Calu3 (cell line): ENCODE data around the gene TUBB2A. TPM values are rescaled to one million over a fixed set of nuclear protein-coding genes. Genes with fewer than 3 reads are reported as not detected.
"Not testable (repeated sequence)": the region's sequence is repeated elsewhere in the genome, so short reads cannot be mapped to it uniquely, and the experiment has no call there.

Source experiments
- BruUV-seq: library from RNA; stranded (reverse); fragments of 400-500 nt; replicated peaks from 2 replicates; lab custom pipeline; 2021; lab: Mats Ljungman, UMichigan
- CTCF ChIA-PET: fragments of 300-600 bp; sonication (Branson Sonifier 250); formaldehyde crosslinking; loops from one replicate; lab custom pipeline; 2022; ENCODE audit warnings: antibody characterized with exemption; lab: Charles Lee
- DNase-seq: peaks from one replicate; pipeline ENCODE4 v3.0.0; 2022
- H3K27ac Mint-ChIP-seq: one replicate; pipeline ENCODE4 v1.8.0; 2022; ENCODE audit warnings: mixed read lengths; ENCODE audit not compliant: unreplicated experiment
- H3K27me3 Mint-ChIP-seq: one replicate; pipeline ENCODE4 v1.8.0; 2022; ENCODE audit warnings: mixed read lengths; ENCODE audit not compliant: unreplicated experiment
- H3K36me3 Mint-ChIP-seq: one replicate; pipeline ENCODE4 v1.8.0; 2022; ENCODE audit warnings: mild to moderate bottlenecking, moderate library complexity, mixed read lengths; ENCODE audit not compliant: insufficient read depth, unreplicated experiment
- H3K4me1 Mint-ChIP-seq: one replicate; pipeline ENCODE4 v1.8.0; 2022; ENCODE audit warnings: mild to moderate bottlenecking, low read depth, mixed read lengths; ENCODE audit not compliant: unreplicated experiment
- H3K4me3 Mint-ChIP-seq: one replicate; pipeline ENCODE4 v1.8.0; 2022; ENCODE audit warnings: mild to moderate bottlenecking, low read depth, moderate library complexity, mixed read lengths; ENCODE audit not compliant: unreplicated experiment
- H3K9me3 Mint-ChIP-seq: one replicate; pipeline ENCODE4 v1.8.0; 2022; ENCODE audit warnings: low read depth, mixed read lengths; ENCODE audit not compliant: unreplicated experiment
- CTCF ChIP-seq: fragments of 200-600 bp; IDR thresholded peaks from one replicate; pipeline ENCODE4 v1.8.0; 2022; ENCODE audit warnings: antibody characterized with exemption; ENCODE audit not compliant: unreplicated experiment
- intact Hi-C: fragments of 100-400 bp; cut with micrococcal nuclease; formaldehyde crosslinking; loops from one replicate; pipeline ENCODE4 v1.10.0; 2022; ENCODE audit not compliant: unreplicated experiment
- total RNA-seq: library from RNA; stranded (reverse); gene quantifications from 2 replicates; pipeline ENCODE4 v1.2.3, GENCODE V29; 2022

The TUBB2A gene
- total RNA-seq, 1 experiment from 2014 or later: 17.6 TPM

GRCh38 chr6:3162565-3163247 is 5.4 kb upstream of the TUBB2A start:
- no peak for TF ChIP-seq CTCF
- Mint-ChIP-seq H3K36me3 (peaks cover 28% of the 10 kb centered on the region), H3K9me3 (no peaks in the 10 kb centered on the region), H3K27me3 (no peaks in the 10 kb centered on the region), H3K27ac (no peak overlapping the region), H3K4me3 (peak overlapping the region; percentile 69), H3K4me1 (peaks cover 18% of the 10 kb centered on the region)
- CTCF ChIA-PET: interaction anchor here (0.5 to 1.2 kb wide), 5 partner anchors 14 to 103 kb away, joined by 3 to 6 read pairs (median 4); no protein-coding TSS in a partner anchor
- DNase-seq: peak; percentile 68
- intact Hi-C loops: loop anchor here (5.0 kb wide), 1 partner anchor 45 kb away; no protein-coding TSS in a partner anchor
- TSS peak; percentile 48 for BruUV-seq

DNA sequence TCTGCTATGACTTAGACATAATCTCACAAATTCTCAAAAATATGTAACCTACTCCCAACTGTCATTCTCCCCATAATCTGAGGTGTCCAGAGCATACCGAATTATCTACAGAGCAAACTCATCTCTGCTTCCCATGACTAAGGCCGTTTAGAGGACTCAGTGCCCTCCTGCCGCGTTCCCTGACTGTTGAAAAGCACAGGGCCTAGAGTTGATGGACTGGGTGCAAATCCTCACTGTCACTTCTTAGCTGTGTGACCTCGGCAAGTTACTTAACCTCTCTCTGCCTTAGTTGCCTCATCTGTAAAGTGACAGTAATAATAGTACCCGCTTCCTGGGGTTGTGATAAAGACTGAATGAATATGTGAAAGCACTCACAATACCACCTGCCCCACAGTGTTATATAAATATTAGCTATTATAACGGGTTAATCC is 4.7 kb upstream of the TUBB2A start:
- CTCF ChIA-PET: interaction anchor here (0.5 to 1.2 kb wide), 5 partner anchors 15 to 102 kb away, joined by 3 to 6 read pairs (median 4); no protein-coding TSS in a partner anchor
- Mint-ChIP-seq H3K36me3 (peaks cover 31% of the 10 kb centered on the region), H3K9me3 (no peaks in the 10 kb centered on the region), H3K4me3 (peak overlapping the region; percentile 69), H3K27me3 (no peaks in the 10 kb centered on the region), H3K27ac (no peak overlapping the region), H3K4me1 (peaks cover 18% of the 10 kb centered on the region)
- intact Hi-C loops: loop anchor here (5.0 kb wide), 1 partner anchor 45 kb away; no protein-coding TSS in a partner anchor
- no peak for DNase-seq
- TF ChIP-seq CTCF: no peak
- BruUV-seq: no TSS peak

- DNase-seq: peak; percentile 48
- H3K4me1 Mint-ChIP-seq: peaks cover 18% of the 10 kb centered on the region
- peak overlapping the region; percentile 22 for H3K4me3 Mint-ChIP-seq
- H3K27ac Mint-ChIP-seq: peak overlapping the region; percentile 85
- TF ChIP-seq CTCF: no peak
- H3K36me3 Mint-ChIP-seq: peaks cover 42% of the 10 kb centered on the region
- CTCF ChIA-PET: no interaction called here
- H3K27me3 Mint-ChIP-seq: no peaks in the 10 kb centered on the region
- no peaks in the 10 kb centered on the region for H3K9me3 Mint-ChIP-seq
- intact Hi-C loops: loop anchor here (5.0 kb wide), 1 partner anchor 47 kb away; no protein-coding TSS in a partner anchor
- no TSS peak for BruUV-seq
Observed at GRCh38 chr6:3159805-3160781, 2.7 kb upstream of the TUBB2A start.

- intact Hi-C loops, BruUV-seq, H3K9me3 Mint-ChIP-seq, H3K27me3 Mint-ChIP-seq: not testable (repeated sequence)
- Mint-ChIP-seq H3K36me3 (peaks cover 33% of the 10 kb centered on the region), H3K27ac (peak overlapping the region; percentile 81), H3K4me3 (peak overlapping the region; percentile 68), H3K4me1 (peaks cover 10% of the 10 kb centered on the region)
- peak; percentile 21 for DNase-seq
- CTCF ChIA-PET: interaction anchor here (0.5 to 2.0 kb wide), 7 partner anchors 27 to 291 kb away, joined by 3 to 10 read pairs (median 5); no protein-coding TSS in a partner anchor
Observed at GRCh38 chr6:3156184-3157130, 887 bp downstream of the TUBB2A start.

DNA sequence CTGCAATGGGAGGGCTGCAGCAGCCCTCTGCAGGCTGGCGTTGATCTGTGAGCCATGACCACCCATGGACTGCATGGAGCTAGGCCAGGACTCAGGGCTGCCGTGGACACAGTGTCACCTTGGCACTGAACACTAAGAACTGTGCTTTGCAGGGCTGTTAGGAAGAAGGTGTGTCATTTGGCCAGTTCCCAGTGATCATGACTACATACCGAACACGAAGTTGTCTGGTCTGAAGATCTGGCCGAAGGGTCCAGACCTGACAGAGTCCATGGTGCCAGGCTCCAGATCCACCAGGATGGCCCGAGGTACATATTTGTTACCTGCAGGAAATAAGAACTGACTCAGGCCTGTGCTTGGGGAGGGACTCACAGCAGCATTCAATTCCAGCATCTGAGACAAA is 1.9 kb downstream of the TUBB2A start:
- H3K4me3 Mint-ChIP-seq, intact Hi-C loops, H3K27ac Mint-ChIP-seq, CTCF ChIA-PET, DNase-seq, BruUV-seq, H3K9me3 Mint-ChIP-seq, H3K4me1 Mint-ChIP-seq, H3K27me3 Mint-ChIP-seq: not testable (repeated sequence)
- peaks cover 33% of the 10 kb centered on the region for H3K36me3 Mint-ChIP-seq
